Prostate gland (tissue), 2 donors: ENCODE measurements around the gene RFTN2. TPM values are rescaled to one million over a fixed set of nuclear protein-coding genes. Genes with fewer than 3 reads are reported as not detected.
"Not testable (repeated sequence)": the region's sequence is repeated elsewhere in the genome, so short reads cannot be mapped to it uniquely, and the experiment has no call there.

Experiments used
- DNase-seq: peaks from one replicate; pipeline ENCODE4 v3.0.0-alpha.2; 2019; ENCODE audit warnings: low spot score
- H3K27ac ChIP-seq, 2 donors: fragments of 200-600 bp; sonication (generic); 2 replicates each; pipeline ENCODE4 v1.5.1; 2017 to 2019
- H3K27me3 ChIP-seq: fragments of 200-600 bp; sonication (generic); replicated peaks from 2 replicates; pipeline ENCODE4 v1.5.1; 2019; ENCODE audit not compliant: insufficient read depth
- H3K36me3 ChIP-seq, 2 donors: fragments of 200-600 bp; sonication (generic); 1 replicate in 1 of 2; 2 replicates in 1 of 2; pipeline versions ENCODE4 v1.5.1 to v1.8.1; 2017 to 2019
- H3K4me1 ChIP-seq: fragments of 200-600 bp; sonication (generic); replicated peaks from 2 replicates; pipeline ENCODE4 v1.5.1; 2019
- H3K4me3 ChIP-seq, 2 donors: fragments of 200-600 bp; sonication (generic); 2 replicates each; pipeline ENCODE4 v1.5.1; 2017 to 2019
- H3K9me3 ChIP-seq: fragments of 200-600 bp; sonication (generic); 2 replicates; pipeline ENCODE4 v1.5.1; 2017
- POLR2A ChIP-seq: fragments of 450-650 bp; IDR thresholded peaks from one replicate; pipeline ENCODE4 v1.6.1; 2016; ENCODE audit warnings: antibody characterized with exemption, mild to moderate bottlenecking
- POLR2AphosphoS5 ChIP-seq: sonication (generic); formaldehyde crosslinking; IDR thresholded peaks from one replicate; pipeline ENCODE4 v1.6.1; 2017; ENCODE audit warnings: antibody characterized with exemption
- WGBS: methylation state at CpG from one replicate; pipeline ENCODE4 v1.1.5; 2018; 5-methylcytosine and 5-hydroxymethylcytosine counted together
- intact Hi-C: fragments of 100-400 bp; cut with DNase I; formaldehyde crosslinking; loops from one replicate; pipeline ENCODE4 v1.14.2; 2022
- total RNA-seq, 2 donors: library from RNA; depleted of rRNA; stranded (reverse); fragments of >200 nt; gene quantifications; one replicate each; pipeline ENCODE4 v1.1.0, GENCODE V29; 2016
- TF ChIP-seq, protein P1 (sequence below), 4 experiments: fragments of 200-600 bp in 2 of 4; fragments of 450-650 bp in 2 of 4; sonication (generic) in 2 of 4; IDR thresholded peaks; 1 replicate in 3 of 4; 2 replicates in 1 of 4; pipeline ENCODE4 v1.5.1; 2016 to 2019; ENCODE audit warnings: antibody characterized with exemption in 4 of 4, mild to moderate bottlenecking in 2 of 4, moderate library complexity in 2 of 4

RFTN2 gene
- total RNA-seq, 2 donors from 2014 or later, result 2.3 to 17.5 TPM

DNA sequence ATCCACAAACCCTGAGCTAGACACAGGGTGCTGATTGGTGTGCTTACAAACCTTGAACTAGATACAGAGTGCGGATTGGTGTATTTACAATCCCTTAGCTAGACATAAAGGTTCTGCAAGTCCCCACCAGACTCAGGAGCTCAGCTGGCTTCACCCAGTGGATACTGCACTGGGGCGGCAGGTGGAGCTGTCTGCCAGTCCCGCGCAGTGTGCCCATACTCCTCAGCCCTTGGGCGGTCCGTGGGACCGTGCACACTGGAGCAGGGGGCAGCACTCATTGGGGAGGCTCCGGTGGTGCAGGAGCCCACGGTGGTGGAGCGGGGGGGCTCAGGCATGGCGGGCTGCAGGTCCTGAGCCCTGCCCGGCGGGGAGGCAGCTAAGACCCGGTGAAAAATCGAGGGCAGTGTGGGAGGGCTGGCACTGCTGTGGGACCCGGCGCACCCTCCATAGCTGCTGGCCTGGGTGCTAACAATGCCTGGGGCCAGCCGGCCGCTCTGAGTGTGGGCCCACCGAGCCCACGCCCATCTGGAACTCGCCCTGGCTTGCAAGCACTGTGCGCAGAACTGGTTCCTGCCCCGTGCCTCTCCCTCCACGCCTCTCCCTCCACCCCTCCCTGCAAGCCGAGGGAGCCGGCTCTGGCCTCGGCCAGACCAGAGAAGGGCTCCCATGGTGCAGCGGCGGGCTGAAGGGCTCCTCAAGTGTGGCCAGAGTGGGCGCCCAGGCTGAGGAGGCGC lies 83.9 kb downstream of the RFTN2 start:
- 86% methylated on average over 26 of the region's 32 CpGs for WGBS
- intact Hi-C loops, result no loop called here
- no peak overlapping the region for H3K4me3 ChIP-seq

DNA sequence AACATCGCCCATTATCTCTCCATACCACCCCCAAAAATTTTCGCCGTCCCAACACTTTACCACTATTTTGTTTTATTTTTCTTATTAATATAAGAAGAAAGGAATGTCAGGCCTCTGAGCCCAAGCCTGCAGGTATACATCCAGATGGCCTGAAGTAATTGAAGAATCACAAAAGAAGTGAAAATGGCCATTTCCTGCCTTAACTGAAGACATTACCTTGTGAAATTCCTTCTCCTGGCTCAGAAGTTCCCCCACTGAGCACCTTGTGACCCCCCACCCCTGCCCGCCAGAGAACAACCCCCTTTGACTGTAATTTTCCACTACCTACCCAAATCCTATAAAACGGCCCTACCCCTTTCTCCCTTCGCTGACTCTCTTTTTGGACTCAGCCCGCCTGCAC lies 88.1 kb downstream of the RFTN2 start:
- H3K4me3 ChIP-seq, intact Hi-C loops, H3K36me3 ChIP-seq, H3K27ac ChIP-seq, H3K9me3 ChIP-seq, H3K4me1 ChIP-seq, DNase-seq, H3K27me3 ChIP-seq: not testable (repeated sequence)
- WGBS, result 88% methylated on average over 7 of the region's 7 CpGs

More for the DNA sequence above, 83.9 kb downstream of the RFTN2 start:
- H3K9me3 ChIP-seq, result no peaks in the 10 kb centered on the region
- H3K27ac ChIP-seq, result no peak overlapping the region
- TF ChIP-seq POLR2A (no peak), POLR2AphosphoS5 (no peak)
- TF ChIP-seq, protein P1, sequence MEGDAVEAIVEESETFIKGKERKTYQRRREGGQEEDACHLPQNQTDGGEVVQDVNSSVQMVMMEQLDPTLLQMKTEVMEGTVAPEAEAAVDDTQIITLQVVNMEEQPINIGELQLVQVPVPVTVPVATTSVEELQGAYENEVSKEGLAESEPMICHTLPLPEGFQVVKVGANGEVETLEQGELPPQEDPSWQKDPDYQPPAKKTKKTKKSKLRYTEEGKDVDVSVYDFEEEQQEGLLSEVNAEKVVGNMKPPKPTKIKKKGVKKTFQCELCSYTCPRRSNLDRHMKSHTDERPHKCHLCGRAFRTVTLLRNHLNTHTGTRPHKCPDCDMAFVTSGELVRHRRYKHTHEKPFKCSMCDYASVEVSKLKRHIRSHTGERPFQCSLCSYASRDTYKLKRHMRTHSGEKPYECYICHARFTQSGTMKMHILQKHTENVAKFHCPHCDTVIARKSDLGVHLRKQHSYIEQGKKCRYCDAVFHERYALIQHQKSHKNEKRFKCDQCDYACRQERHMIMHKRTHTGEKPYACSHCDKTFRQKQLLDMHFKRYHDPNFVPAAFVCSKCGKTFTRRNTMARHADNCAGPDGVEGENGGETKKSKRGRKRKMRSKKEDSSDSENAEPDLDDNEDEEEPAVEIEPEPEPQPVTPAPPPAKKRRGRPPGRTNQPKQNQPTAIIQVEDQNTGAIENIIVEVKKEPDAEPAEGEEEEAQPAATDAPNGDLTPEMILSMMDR (IDR thresholded peaks at IDR 0.05), result no peak
- no peaks in the 10 kb centered on the region for H3K4me1 ChIP-seq
- H3K27me3 ChIP-seq, result no peaks in the 10 kb centered on the region
- H3K36me3 ChIP-seq, result no peaks in the 10 kb centered on the region
- no peak for DNase-seq

DNA sequence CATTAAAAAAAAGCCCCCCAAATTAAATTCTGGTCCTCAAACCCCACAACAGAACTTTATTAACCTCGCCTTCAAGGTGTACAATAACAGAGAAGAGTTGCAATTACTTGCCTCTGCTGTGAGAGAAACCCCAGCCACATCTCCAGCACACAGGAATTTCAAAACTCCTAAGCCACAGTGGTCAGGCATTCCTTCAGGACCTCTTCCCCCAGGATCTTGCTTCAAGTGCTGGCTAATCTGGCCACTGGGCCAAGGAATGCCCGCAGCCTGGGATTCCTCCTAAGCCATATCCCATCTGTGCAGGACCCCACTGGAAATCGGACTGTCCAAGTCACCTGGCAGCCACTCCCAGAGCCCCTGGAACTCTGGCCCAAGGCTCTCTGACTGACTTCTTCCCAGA lies 95.2 kb downstream of the RFTN2 start:
- H3K27ac ChIP-seq, H3K36me3 ChIP-seq, DNase-seq, H3K4me3 ChIP-seq, H3K9me3 ChIP-seq, H3K4me1 ChIP-seq, H3K27me3 ChIP-seq, intact Hi-C loops: not testable (repeated sequence)
- whole genome bisulfite sequencing, result 95% methylated on average over 3 of the region's 3 CpGs

DNA sequence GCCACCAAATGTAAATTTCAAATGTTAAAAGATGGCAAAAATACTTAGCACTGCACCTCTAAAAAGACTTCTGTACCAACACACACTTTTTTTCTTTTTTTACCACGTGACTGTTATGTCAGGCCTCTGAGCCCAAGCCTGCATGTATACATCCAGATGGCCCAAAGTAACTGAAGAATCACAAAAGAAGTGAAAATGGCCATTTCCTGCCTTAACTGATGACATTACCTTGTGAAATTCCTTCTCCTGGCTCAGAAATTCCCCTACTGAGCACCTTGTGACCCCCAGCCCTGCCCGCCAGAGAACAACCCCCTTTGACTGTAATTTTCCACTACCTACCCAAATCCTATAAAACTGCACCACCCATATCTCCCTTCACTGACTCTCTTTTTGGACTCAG lies 97.1 kb downstream of the RFTN2 start:
- H3K4me3 ChIP-seq, H3K4me1 ChIP-seq, DNase-seq, H3K36me3 ChIP-seq, H3K27me3 ChIP-seq, H3K9me3 ChIP-seq, intact Hi-C loops, H3K27ac ChIP-seq: not testable (repeated sequence)
- 77% methylated on average over 2 of the region's 2 CpGs for WGBS

GRCh38 chr2:197577446-197577845 lies 97.9 kb downstream of the RFTN2 start:
- no peaks in the 10 kb centered on the region for H3K9me3 ChIP-seq
- no peak for DNase-seq
- no peak overlapping the region for H3K4me3 ChIP-seq
- no peak overlapping the region for H3K27ac ChIP-seq
- no peaks in the 10 kb centered on the region for H3K4me1 ChIP-seq
- no peaks in the 10 kb centered on the region for H3K36me3 ChIP-seq
- H3K27me3 ChIP-seq, result no peaks in the 10 kb centered on the region
- TF ChIP-seq POLR2AphosphoS5 (no peak), POLR2A (no peak)
- TF ChIP-seq, protein P1 (IDR thresholded peaks at IDR 0.05), result no peak
- 94% methylated on average over 4 of the region's 4 CpGs for WGBS
- intact Hi-C loops, result no loop called here

GRCh38 chr2:197576631-197577030 lies 98.8 kb downstream of the RFTN2 start:
- WGBS, result 16% methylated on average over 3 of the region's 3 CpGs
- DNase-seq, result no peak
- Histone ChIP-seq H3K4me3 (no peak overlapping the region), H3K9me3 (no peaks in the 10 kb centered on the region), H3K36me3 (no peaks in the 10 kb centered on the region), H3K27me3 (no peaks in the 10 kb centered on the region), H3K27ac (no peak overlapping the region), H3K4me1 (no peaks in the 10 kb centered on the region)
- intact Hi-C loops, result no loop called here
- no peak for TF ChIP-seq POLR2AphosphoS5
- TF ChIP-seq, protein P1 (IDR thresholded peaks at IDR 0.05), result no peak
- no peak for TF ChIP-seq POLR2A
